ENCODE results near the gene CIDEC. TPM values are rescaled to one million over a fixed set of nuclear protein-coding genes. Genes with fewer than 3 reads are reported as not detected.
"Not testable (repeated sequence)": the region's sequence is repeated elsewhere in the genome, so short reads cannot be mapped to it uniquely, and the experiment has no call there.

Gene CIDEC
- total RNA-seq, 1 experiment from 2014 or later = not detected

DNA sequence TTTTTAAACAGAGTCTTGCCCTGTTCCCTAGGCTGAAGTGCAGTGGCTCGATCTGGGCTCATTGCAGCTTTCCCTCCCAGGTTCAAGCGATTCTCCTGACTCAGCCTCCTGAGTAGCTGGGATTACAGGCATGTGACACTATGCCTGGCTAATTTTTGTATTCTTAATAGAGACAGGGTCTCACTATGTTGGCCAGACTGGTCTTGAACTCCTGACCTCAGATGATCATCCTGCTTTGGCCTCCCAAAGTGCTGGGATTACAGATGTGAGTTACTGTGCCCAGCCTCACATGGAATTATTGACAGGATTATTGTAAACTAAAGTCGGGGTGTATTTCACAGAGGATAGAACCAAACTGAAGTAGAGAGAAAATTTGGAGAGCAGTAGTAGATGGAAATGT, 15.7 kb upstream of the CIDEC start:
- BruUV-seq (replicated peaks); H3K4me1 ChIP-seq (ENCODE audit: control insufficient read depth, insufficient read depth, low read length); in situ Hi-C loops (cut with HindIII; ENCODE audit: low pct_unique_long_range_greater_than_20kb, low sequenced_read_pairs): not testable (repeated sequence)

DNA sequence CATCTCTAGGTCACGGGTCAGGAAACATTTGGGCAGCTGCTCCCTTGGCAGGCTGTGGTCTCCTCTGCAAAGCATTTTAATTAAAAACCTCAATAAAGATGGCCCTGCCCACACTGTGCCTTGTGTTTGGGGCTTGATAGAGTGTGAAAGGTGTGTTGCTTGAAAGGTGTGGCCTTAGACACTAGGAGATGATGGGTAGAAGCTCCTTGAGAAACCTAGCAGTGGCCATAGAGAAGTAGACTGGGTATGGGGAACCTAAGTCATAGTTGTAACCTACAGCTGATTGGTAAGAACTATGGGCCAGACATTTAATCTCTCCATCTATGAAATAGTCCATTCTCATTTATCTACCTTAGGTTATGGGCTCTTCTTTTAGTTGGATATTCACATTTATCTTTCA, 13.7 kb upstream of the CIDEC start:
- in situ Hi-C loops (cut with HindIII; ENCODE audit: low pct_unique_long_range_greater_than_20kb, low sequenced_read_pairs) (no loop called here), intact Hi-C loops (cut with micrococcal nuclease; ENCODE audit: unreplicated experiment) (no loop called here)
- Histone ChIP-seq H3K27me3 (ENCODE audit: control insufficient read depth, insufficient read depth, low read length) (no peaks in the 10 kb centered on the region), H3K4me3 (ENCODE audit: low read depth in 2 of 2, low read length in 2 of 2) (no peak overlapping the region), H3K4me1 (ENCODE audit: control insufficient read depth, insufficient read depth, low read length) (peaks cover 5% of the 10 kb centered on the region), H3K9me3 (ENCODE audit: control insufficient read depth, insufficient read depth, low read depth, low read length) (no peaks in the 10 kb centered on the region), H3K27ac (ENCODE audit: low read length) (no peak overlapping the region), H3K36me3 (ENCODE audit: control insufficient read depth, insufficient read depth, low read length) (peaks cover 8% of the 10 kb centered on the region; the same call in 1 of the 2 replicates)
- BruUV-seq (replicated peaks) = no TSS peak
- CTCF ChIA-PET = no interaction called here
- ATAC-seq (no peak), DNase-seq (ENCODE audit: low read depth, low spot score) (no peak)
- TF ChIP-seq SIN3A (IDR thresholded peaks at IDR 0.05; ENCODE audit: borderline replicate concordance, insufficient read depth, low read depth, low read length) = no peak
- no peak for TF ChIP-seq TCF7L2 (IDR thresholded peaks at IDR 0.05; ENCODE audit: low read depth, low read length)
- TF ChIP-seq, protein P1, sequence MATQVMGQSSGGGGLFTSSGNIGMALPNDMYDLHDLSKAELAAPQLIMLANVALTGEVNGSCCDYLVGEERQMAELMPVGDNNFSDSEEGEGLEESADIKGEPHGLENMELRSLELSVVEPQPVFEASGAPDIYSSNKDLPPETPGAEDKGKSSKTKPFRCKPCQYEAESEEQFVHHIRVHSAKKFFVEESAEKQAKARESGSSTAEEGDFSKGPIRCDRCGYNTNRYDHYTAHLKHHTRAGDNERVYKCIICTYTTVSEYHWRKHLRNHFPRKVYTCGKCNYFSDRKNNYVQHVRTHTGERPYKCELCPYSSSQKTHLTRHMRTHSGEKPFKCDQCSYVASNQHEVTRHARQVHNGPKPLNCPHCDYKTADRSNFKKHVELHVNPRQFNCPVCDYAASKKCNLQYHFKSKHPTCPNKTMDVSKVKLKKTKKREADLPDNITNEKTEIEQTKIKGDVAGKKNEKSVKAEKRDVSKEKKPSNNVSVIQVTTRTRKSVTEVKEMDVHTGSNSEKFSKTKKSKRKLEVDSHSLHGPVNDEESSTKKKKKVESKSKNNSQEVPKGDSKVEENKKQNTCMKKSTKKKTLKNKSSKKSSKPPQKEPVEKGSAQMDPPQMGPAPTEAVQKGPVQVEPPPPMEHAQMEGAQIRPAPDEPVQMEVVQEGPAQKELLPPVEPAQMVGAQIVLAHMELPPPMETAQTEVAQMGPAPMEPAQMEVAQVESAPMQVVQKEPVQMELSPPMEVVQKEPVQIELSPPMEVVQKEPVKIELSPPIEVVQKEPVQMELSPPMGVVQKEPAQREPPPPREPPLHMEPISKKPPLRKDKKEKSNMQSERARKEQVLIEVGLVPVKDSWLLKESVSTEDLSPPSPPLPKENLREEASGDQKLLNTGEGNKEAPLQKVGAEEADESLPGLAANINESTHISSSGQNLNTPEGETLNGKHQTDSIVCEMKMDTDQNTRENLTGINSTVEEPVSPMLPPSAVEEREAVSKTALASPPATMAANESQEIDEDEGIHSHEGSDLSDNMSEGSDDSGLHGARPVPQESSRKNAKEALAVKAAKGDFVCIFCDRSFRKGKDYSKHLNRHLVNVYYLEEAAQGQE (IDR thresholded peaks at IDR 0.05; ENCODE audit: insufficient read depth in 1 of 2, low read depth in 2 of 2, low read length in 1 of 2) = no peak
- no peak for TF ChIP-seq POLR2AphosphoS5 (IDR thresholded peaks at IDR 0.05; ENCODE audit: low read depth, low read length)
- TF ChIP-seq, protein P2, sequence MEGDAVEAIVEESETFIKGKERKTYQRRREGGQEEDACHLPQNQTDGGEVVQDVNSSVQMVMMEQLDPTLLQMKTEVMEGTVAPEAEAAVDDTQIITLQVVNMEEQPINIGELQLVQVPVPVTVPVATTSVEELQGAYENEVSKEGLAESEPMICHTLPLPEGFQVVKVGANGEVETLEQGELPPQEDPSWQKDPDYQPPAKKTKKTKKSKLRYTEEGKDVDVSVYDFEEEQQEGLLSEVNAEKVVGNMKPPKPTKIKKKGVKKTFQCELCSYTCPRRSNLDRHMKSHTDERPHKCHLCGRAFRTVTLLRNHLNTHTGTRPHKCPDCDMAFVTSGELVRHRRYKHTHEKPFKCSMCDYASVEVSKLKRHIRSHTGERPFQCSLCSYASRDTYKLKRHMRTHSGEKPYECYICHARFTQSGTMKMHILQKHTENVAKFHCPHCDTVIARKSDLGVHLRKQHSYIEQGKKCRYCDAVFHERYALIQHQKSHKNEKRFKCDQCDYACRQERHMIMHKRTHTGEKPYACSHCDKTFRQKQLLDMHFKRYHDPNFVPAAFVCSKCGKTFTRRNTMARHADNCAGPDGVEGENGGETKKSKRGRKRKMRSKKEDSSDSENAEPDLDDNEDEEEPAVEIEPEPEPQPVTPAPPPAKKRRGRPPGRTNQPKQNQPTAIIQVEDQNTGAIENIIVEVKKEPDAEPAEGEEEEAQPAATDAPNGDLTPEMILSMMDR (IDR thresholded peaks at IDR 0.05) = no peak
- POLR2A ChIA-PET = no interaction called here

More for the DNA sequence above, 15.7 kb upstream of the CIDEC start:
- DNase-seq (ENCODE audit: low read depth, low spot score); POLR2A ChIA-PET; H3K4me3 ChIP-seq (ENCODE audit: low read depth in 2 of 2, low read length in 2 of 2); CTCF ChIA-PET; H3K9me3 ChIP-seq (ENCODE audit: control insufficient read depth, insufficient read depth, low read depth, low read length); intact Hi-C loops (cut with micrococcal nuclease; ENCODE audit: unreplicated experiment); H3K27ac ChIP-seq (ENCODE audit: low read length); ATAC-seq; H3K27me3 ChIP-seq (ENCODE audit: control insufficient read depth, insufficient read depth, low read length); H3K36me3 ChIP-seq (ENCODE audit: control insufficient read depth, insufficient read depth, low read length): not testable (repeated sequence)

DNA sequence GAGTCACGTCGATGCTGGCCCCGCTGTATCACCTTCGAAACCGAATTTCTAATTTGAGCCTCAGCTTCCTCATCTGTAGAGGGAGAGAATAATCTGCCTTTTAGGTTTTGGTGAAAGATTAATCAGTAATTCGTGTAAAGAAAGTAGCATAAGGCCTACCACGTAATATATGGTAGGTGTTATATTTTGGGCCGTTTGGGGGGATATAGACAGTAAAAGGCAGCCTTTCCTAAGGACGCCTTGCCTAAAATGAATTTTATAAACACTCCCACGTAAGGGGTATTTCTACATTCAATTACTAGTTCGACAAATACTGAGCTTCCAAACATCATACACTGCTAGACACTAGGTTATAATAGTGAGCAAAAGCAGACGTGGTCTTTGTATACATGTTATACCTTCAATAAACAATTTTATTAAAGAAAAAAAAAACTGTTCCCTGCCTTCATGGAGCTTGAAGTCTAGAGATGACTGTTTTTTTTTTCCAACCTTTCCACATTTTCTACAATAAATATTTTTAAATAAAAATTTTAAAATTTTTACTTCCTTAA, 11.1 kb upstream of the CIDEC start:
- ChIA-PET POLR2A (interaction anchor here (0.7 kb wide), 1 partner anchor 25 kb away, joined by 3 read pairs; no protein-coding TSS in a partner anchor), CTCF (no interaction called here)
- intact Hi-C loops (cut with micrococcal nuclease; ENCODE audit: unreplicated experiment) = no loop called here
- TSS peak; percentile 81 for BruUV-seq (replicated peaks)
- Histone ChIP-seq H3K9me3 (ENCODE audit: control insufficient read depth, insufficient read depth, low read depth, low read length) (no peaks in the 10 kb centered on the region), H3K36me3 (ENCODE audit: control insufficient read depth, insufficient read depth, low read length) (peaks cover 8% of the 10 kb centered on the region; the same call in 1 of the 2 replicates), H3K4me1 (ENCODE audit: control insufficient read depth, insufficient read depth, low read length) (peaks cover 3% of the 10 kb centered on the region; the same call in 1 of the 2 replicates), H3K27ac (ENCODE audit: low read length) (peak overlapping the region; percentile 94), H3K4me3 (ENCODE audit: low read depth in 2 of 2, low read length in 2 of 2) (peak overlapping the region; percentile 84 to 90), H3K27me3 (ENCODE audit: control insufficient read depth, insufficient read depth, low read length) (no peaks in the 10 kb centered on the region)
- DNase-seq (ENCODE audit: low read depth, low spot score) = no peak
- ATAC-seq = no peak
- in situ Hi-C loops (cut with HindIII; ENCODE audit: low pct_unique_long_range_greater_than_20kb, low sequenced_read_pairs) = no loop called here
- TF ChIP-seq SIN3A (IDR thresholded peaks at IDR 0.05; ENCODE audit: borderline replicate concordance, insufficient read depth, low read depth, low read length) (no peak), POLR2AphosphoS5 (IDR thresholded peaks at IDR 0.05; ENCODE audit: low read depth, low read length) (no peak), TCF7L2 (IDR thresholded peaks at IDR 0.05; ENCODE audit: low read depth, low read length) (no peak)
- TF ChIP-seq, protein P2 (IDR thresholded peaks at IDR 0.05) = no peak
- TF ChIP-seq, protein P1 (IDR thresholded peaks at IDR 0.05; ENCODE audit: insufficient read depth in 1 of 2, low read depth in 2 of 2, low read length in 1 of 2) = no peak
